HL-60 (cell line): ENCODE data around the gene MTIF3.
A peak's percentile ranks its signal among the peaks of the same experiment; 100 is the strongest.
"Not testable (repeated sequence)": the region's sequence is repeated elsewhere in the genome, so short reads cannot be mapped to it uniquely, and the experiment has no call there.

Experiments
- DNase-seq, 2 experiments: peaks; one replicate each; pipeline ENCODE4 v3.0.0-alpha.2; 2010 to 2020; ENCODE audit warnings: low read depth in 1 of 2, low spot score in 1 of 2
- H3K27ac ChIP-seq: fragments of 250-450 bp; sonication (Bioruptor Pico); replicated peaks from 2 replicates; pipeline ENCODE4 v1.5.1; 2020; ENCODE audit warnings: mild to moderate bottlenecking, moderate library complexity
- H3K27me3 ChIP-seq: fragments of 250-450 bp; sonication (Bioruptor Pico); 2 replicates; pipeline ENCODE4 v1.5.1; 2021; ENCODE audit warnings: mild to moderate bottlenecking, moderate library complexity; ENCODE audit not compliant: insufficient read depth, poor library complexity, severe bottlenecking
- H3K4me3 ChIP-seq: replicated peaks from 2 replicates; pipeline ENCODE4 v1.5.1; 2011; ENCODE audit warnings: mild to moderate bottlenecking, control low read depth, low read length; ENCODE audit not compliant: insufficient read depth
- GABPA ChIP-seq: IDR thresholded peaks from 2 replicates; pipeline ENCODE4 v1.6.1; 2012; ENCODE audit warnings: low read depth
- POLR2AphosphoS5 ChIP-seq: IDR thresholded peaks from 2 replicates; pipeline ENCODE4 v1.6.1; 2012; ENCODE audit warnings: low read depth
- REST ChIP-seq: IDR thresholded peaks from 2 replicates; pipeline ENCODE4 v1.6.1; 2012; ENCODE audit warnings: low read depth; ENCODE audit not compliant: insufficient replicate concordance
- SPI1 ChIP-seq: IDR thresholded peaks from 2 replicates; pipeline ENCODE4 v1.6.1; 2012; ENCODE audit warnings: low read depth, mild to moderate bottlenecking, borderline replicate concordance
- TF ChIP-seq, protein P1 (sequence below): IDR thresholded peaks from one replicate; pipeline ENCODE4 v1.5.1; 2011; ENCODE audit warnings: low read length, control low read depth, inconsistent platforms; ENCODE audit not compliant: insufficient read depth

MTIF3 gene

DNA sequence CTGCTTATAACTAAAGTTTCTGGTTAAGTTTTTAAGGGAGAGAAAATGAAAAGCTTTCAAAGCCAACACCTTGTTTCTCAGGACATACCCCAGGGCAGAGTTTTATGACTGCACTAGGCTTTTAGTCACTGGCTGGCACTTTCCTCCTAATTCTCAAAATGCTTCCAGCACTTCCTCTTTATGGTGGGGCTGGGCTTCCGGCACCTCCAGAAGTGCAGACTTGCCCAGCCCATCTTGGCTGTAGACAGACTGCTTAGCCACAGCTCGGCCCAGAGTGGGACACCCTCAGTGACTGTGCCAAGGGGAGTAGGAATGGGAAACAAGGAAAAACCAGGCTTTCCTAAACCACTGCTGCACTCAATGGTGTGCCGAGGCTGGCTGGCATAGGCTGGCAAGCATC, 49.2 kb downstream of the MTIF3 start:
- DNase-seq = peak; percentile 13 to 79
- no peak overlapping the region for H3K4me3 ChIP-seq
- TF ChIP-seq SPI1 (peak; percentile 99), POLR2AphosphoS5 (no peak), GABPA (no peak), REST (no peak)
- 0 out of 2 replicates have a peak overlapping the region, but pooled peaks have one; percentile 34 for H3K27ac ChIP-seq
- no peaks in the 10 kb centered on the region for H3K27me3 ChIP-seq

DNA sequence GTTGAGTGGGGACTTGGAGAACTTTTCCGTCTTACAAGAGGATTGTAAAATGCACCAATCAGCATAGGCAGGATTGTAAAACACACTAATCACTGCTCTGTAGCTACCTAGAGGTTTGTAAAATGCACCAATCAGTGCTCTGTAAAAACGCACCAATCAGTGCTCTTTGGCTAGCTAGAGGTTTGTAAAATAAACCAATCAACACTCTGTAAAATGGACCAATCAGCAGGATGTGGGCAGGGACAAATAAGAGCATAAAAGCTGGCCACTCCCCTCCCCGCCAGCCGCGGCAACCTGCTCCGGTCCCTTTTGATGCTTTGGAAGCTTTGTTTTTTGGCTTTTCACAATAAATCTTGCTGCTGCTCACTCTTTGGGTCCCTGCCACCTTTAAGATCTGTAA, 50.0 kb downstream of the MTIF3 start:
- H3K27ac ChIP-seq, H3K27me3 ChIP-seq, H3K4me3 ChIP-seq, DNase-seq: not testable (repeated sequence)

DNA sequence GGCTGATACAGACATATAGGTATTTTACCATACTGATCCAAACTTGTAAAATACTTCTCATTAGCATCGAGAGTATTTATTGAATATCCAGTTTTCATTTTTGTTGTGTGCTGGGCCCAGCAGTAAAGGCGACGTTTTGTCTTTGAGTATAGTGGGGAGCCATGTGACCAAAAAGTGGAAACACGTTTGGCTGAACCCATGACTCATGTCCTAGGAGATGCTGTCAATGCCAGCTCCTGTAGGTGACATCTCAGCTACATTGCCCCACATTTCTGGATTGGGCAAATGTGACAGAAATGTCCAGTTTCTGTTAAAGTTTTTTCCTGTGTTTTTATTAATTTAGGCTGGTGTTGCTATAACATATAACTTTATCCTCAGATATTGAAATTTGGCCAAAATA, 52.0 kb downstream of the MTIF3 start:
- DNase-seq = no peak
- no peak overlapping the region for H3K27ac ChIP-seq
- TF ChIP-seq, protein P1, sequence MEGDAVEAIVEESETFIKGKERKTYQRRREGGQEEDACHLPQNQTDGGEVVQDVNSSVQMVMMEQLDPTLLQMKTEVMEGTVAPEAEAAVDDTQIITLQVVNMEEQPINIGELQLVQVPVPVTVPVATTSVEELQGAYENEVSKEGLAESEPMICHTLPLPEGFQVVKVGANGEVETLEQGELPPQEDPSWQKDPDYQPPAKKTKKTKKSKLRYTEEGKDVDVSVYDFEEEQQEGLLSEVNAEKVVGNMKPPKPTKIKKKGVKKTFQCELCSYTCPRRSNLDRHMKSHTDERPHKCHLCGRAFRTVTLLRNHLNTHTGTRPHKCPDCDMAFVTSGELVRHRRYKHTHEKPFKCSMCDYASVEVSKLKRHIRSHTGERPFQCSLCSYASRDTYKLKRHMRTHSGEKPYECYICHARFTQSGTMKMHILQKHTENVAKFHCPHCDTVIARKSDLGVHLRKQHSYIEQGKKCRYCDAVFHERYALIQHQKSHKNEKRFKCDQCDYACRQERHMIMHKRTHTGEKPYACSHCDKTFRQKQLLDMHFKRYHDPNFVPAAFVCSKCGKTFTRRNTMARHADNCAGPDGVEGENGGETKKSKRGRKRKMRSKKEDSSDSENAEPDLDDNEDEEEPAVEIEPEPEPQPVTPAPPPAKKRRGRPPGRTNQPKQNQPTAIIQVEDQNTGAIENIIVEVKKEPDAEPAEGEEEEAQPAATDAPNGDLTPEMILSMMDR = no peak
- TF ChIP-seq REST (no peak), SPI1 (no peak), POLR2AphosphoS5 (no peak), GABPA (no peak)
- no peaks in the 10 kb centered on the region for H3K27me3 ChIP-seq
- no peak overlapping the region for H3K4me3 ChIP-seq

GRCh38 chr13:27396252-27396846, 54.0 kb downstream of the MTIF3 start:
- Histone ChIP-seq H3K27ac (no peak overlapping the region), H3K27me3 (no peaks in the 10 kb centered on the region), H3K4me3 (no peak overlapping the region)
- TF ChIP-seq REST = no peak
- peak; percentile 33; the same call in 1 of the 2 replicates for TF ChIP-seq SPI1
- no peak for TF ChIP-seq GABPA
- TF ChIP-seq POLR2AphosphoS5 = no peak
- TF ChIP-seq, protein P1 = no peak
- DNase-seq = no peak
